ENCODE data around the gene PCDH10.

GRCh38 chr4:133208694-133209285 lies 59.7 kb downstream of the PCDH10 start:
- TF ChIP-seq CTCF (IDR thresholded peaks at IDR 0.05 in 8 of 11, conservative IDR thresholded peaks at IDR 0.05 in 3 of 11) (no peak), POLR2A (IDR thresholded peaks at IDR 0.05) (no peak)

Measured in spleen (tissue), 7 donors.